GM13976 (cell line): ENCODE measurements around the gene JAGN1.

Experiments used
- DNase-seq: peaks from one replicate; pipeline ENCODE4 v3.0.0; 2012; ENCODE audit warnings: low spot score
- in situ Hi-C: fragments of 300-500 bp; cut with MboI; formaldehyde crosslinking; loops from one replicate; pipeline ENCODE4 v1.12.0; 2022; ENCODE audit warnings: low sequenced_read_pairs, mixed read lengths, inconsistent platforms; ENCODE audit not compliant: unreplicated experiment
- TF ChIP-seq, protein P1 (sequence below): IDR thresholded peaks from 2 replicates; pipeline ENCODE4 v1.5.1; 2012; ENCODE audit warnings: borderline replicate concordance, mild to moderate bottlenecking; ENCODE audit not compliant: insufficient read depth; ENCODE audit errors: extremely low read depth, missing control alignments, control extremely low read depth

JAGN1 gene

DNA sequence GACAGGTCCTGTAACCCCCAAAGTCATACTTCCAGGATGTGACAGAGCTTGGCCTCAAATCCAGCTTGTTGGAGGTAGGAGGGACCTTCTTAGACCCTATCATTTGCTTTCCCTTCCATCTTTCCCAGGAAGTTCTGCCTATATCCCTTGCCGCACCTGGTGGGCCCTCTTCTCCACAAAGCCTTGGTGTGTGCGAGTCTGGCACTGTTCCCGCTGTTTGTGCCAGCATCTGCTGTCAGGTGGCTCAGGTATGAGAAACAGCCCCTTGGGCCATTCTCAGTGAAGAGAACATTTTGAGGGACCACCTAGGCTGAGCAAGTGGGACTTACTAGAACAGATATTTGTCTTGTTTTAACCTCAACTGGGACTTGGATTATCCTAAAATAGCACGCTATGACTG lies 13.5 kb downstream of the JAGN1 start:
- DNase-seq = no peak
- TF ChIP-seq, protein P1, sequence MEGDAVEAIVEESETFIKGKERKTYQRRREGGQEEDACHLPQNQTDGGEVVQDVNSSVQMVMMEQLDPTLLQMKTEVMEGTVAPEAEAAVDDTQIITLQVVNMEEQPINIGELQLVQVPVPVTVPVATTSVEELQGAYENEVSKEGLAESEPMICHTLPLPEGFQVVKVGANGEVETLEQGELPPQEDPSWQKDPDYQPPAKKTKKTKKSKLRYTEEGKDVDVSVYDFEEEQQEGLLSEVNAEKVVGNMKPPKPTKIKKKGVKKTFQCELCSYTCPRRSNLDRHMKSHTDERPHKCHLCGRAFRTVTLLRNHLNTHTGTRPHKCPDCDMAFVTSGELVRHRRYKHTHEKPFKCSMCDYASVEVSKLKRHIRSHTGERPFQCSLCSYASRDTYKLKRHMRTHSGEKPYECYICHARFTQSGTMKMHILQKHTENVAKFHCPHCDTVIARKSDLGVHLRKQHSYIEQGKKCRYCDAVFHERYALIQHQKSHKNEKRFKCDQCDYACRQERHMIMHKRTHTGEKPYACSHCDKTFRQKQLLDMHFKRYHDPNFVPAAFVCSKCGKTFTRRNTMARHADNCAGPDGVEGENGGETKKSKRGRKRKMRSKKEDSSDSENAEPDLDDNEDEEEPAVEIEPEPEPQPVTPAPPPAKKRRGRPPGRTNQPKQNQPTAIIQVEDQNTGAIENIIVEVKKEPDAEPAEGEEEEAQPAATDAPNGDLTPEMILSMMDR = no peak
- in situ Hi-C loops = no loop called here

DNA sequence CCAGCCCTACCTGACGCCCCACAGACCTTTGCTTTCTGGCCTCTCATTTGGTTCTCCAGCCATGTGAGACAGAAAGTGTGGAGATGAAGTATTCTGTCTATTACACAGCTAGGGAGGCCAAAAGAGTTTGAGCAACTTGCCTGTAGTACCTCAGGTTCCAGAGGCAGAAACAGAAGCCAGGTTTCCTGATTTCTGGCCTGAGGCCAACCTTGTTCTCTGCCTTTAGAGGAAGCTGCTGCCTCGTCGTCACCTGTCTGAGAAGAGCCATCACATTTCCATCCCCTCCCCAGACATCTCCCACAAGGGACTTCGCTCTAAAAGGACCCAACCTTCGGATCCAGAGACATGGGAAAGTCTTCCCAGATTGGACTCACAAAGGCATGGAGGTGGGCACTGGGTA lies 16.1 kb downstream of the JAGN1 start:
- in situ Hi-C loops = no loop called here
- TF ChIP-seq, protein P1 = no peak
- no peak for DNase-seq

DNA sequence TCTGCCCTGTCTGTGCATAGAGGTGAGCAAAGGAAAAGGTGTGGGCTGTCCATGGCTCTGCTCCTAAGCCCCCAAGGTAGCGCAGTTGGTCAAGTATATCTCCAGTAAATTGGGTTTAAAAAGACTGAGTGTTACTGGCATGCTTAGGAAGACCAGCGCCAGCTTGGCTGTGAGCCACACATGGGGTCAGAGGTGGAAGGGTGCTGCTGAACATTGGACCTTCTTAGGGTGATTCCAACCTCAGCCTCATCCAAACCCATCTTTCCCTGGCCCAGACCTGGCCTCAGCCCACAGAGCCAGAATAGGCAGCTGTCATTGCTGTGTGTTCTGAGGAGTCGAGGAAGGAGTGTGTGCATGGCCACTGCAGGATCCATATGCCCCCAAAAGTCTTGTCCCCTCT lies 17.9 kb downstream of the JAGN1 start:
- DNase-seq = no peak
- TF ChIP-seq, protein P1 = no peak
- in situ Hi-C loops = no loop called here

DNA sequence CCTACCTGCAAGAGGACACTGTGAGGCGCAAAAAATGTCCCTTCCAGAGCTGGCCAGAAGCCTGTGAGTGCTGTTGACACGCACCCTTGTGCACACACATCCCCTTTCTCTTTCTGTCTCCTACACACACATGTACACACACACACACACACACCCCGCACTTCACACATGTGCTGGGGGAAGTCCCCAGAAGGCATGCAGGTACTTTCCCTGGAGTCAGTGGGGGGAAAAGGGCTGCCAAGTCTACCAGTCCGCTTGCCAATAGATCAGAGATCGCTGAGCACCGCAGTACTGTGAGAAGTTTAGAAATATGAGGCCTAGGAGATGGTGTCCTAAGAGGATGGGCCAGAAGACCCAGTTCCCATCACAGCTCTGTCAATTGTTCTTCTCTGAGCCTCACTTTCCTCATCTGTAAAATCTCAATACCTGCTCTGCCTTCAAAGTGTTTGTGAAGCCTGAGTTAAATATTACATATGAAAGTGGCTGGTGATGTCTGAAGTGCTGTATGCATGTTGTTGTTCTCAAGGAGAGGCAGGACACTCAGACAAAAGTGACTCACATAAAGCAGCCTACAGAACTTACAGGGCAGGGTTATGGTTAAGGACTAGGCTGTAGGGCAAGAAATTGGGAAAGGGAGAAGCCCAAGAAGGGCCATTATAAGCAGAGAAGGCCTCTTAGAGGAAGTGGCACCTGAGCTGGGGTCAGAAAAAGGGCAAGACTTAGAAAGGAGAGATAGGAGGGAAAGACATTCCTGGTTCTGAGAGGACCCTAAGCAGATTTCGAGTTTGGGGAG lies 19.0 kb downstream of the JAGN1 start:
- in situ Hi-C loops = no loop called here
- TF ChIP-seq, protein P1 = no peak

DNA sequence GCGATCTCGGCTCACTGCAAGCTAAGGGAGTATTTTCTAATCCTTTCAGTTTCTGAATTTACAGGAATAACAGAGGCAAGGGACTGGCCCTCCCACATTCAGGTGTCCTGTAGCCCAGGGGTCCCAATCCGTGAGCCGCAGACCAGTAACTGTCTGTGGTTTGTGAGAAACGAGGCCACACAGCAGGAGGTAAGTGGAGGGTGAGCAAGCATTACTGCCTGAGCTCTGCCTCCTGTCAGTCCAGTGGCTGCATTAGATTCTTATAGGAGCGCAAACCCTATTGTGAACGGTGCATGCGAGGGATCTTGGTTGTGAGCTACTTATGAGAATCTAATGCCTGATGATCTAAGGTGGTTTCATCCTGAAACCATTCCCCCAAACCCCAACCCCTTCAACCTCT lies 21.5 kb downstream of the JAGN1 start:
- in situ Hi-C loops = no loop called here
- TF ChIP-seq, protein P1 = no peak
- DNase-seq = no peak

More for the DNA sequence above, 19.0 kb downstream of the JAGN1 start:
- DNase-seq = no peak

DNA sequence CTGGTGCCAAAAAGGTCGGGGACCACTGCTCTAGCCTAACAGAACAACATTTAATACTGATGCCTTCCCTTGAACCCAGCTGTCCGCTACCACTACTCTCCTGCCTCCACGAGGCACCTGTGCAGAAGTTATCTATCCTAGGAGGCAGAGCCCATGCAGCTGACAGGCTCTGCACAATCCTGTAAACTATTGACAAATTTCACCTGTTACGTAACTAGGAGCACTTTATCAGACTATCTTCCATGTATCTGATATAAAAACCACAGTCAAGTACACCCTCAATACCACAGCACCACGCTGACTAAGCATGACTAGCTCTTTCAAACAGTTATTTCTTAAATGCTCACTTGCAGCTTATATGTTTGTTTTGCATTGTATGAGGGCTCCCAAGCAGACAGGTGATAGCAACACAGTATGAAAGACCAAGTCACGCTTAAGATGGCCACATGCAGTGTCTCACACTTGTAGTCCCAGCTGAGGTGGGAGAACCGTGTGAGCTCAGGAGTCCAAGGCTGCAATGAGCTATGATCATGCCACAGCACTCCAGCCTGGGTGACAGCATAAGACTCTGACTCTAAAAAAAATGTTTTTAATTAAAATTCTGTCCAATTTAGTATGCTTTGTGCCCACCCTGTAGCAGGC lies 22.0 kb downstream of the JAGN1 start:
- in situ Hi-C loops = no loop called here
- DNase-seq = no peak

More for the DNA sequence above, 22.0 kb downstream of the JAGN1 start:
- TF ChIP-seq, protein P1 = no peak
